NB4 (cell line): ENCODE measurements around the gene MANF.

Source experiments
- MYC ChIP-seq: IDR thresholded peaks from 2 replicates; pipeline ENCODE4 v1.6.1; 2011; ENCODE audit warnings: low read depth, low read length
- POLR2A ChIP-seq: IDR thresholded peaks from 2 replicates; pipeline ENCODE4 v1.6.1; 2011; ENCODE audit warnings: mild to moderate bottlenecking; ENCODE audit not compliant: insufficient read length; ENCODE audit errors: extremely low read depth
- TF ChIP-seq, protein P1 (sequence below): IDR thresholded peaks from one replicate; pipeline ENCODE4 v1.5.1; 2012; ENCODE audit warnings: low read depth, low read length
- TF ChIP-seq, protein P2 (sequence below): IDR thresholded peaks from 2 replicates; pipeline ENCODE4 v1.6.1; 2011; ENCODE audit warnings: low read depth, low read length

DNA sequence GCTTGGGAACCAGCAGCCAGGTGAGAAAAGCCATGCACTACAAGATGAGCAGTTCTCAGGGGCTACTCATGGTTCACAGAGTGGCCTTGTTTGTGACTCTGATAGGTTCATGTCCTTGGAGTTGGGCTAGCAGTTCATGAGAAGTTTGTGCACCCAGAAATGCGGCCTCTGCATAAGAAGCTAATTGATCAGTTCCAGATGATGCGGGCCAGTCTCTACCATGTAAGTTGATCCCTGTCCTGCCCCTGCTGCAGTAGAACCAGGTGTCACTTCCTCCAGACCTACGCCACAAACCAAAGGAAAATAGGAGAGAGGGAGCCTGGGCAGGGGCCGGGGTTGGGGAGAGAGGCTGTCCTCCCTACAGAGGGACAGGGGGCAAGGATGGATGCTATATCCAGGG, 27.2 kb upstream of the MANF start:
- TF ChIP-seq, protein P1, sequence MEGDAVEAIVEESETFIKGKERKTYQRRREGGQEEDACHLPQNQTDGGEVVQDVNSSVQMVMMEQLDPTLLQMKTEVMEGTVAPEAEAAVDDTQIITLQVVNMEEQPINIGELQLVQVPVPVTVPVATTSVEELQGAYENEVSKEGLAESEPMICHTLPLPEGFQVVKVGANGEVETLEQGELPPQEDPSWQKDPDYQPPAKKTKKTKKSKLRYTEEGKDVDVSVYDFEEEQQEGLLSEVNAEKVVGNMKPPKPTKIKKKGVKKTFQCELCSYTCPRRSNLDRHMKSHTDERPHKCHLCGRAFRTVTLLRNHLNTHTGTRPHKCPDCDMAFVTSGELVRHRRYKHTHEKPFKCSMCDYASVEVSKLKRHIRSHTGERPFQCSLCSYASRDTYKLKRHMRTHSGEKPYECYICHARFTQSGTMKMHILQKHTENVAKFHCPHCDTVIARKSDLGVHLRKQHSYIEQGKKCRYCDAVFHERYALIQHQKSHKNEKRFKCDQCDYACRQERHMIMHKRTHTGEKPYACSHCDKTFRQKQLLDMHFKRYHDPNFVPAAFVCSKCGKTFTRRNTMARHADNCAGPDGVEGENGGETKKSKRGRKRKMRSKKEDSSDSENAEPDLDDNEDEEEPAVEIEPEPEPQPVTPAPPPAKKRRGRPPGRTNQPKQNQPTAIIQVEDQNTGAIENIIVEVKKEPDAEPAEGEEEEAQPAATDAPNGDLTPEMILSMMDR: no peak
- TF ChIP-seq, protein P2, sequence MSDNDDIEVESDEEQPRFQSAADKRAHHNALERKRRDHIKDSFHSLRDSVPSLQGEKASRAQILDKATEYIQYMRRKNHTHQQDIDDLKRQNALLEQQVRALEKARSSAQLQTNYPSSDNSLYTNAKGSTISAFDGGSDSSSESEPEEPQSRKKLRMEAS: no peak
- no peak for TF ChIP-seq POLR2A
- no peak for TF ChIP-seq MYC
